ENCODE results near the gene SLC12A1.

The SLC12A1 gene

GRCh38 chr15:48205981-48206380, at the start of gene SLC12A1:
SLC12A1 (plus strand) TSS chr15:48206302; CDS start chr15:48207720, 1,418 bp downstream.
- TF ChIP-seq CTCF (IDR thresholded peaks at IDR 0.05; ENCODE audit: low read depth, low read length) = no peak
- no peak for DNase-seq (ENCODE audit: low read depth in 2 of 2)
- H3K4me3 ChIP-seq (replicated peaks in 1 of 2; ENCODE audit: low read depth in 2 of 2, low read length in 2 of 2) = no peak within 1 kb of the TSS

- H3K4me3 ChIP-seq (replicated peaks in 1 of 2; ENCODE audit: low read depth in 2 of 2, low read length in 2 of 2) = no peak overlapping the region
- TF ChIP-seq CTCF (IDR thresholded peaks at IDR 0.05; ENCODE audit: low read depth, low read length) = no peak
- DNase-seq (ENCODE audit: low read depth in 2 of 2) = no peak
Observed at GRCh38 chr15:48168616-48169015, 37.5 kb upstream of the SLC12A1 start.

- no peak overlapping the region for H3K4me3 ChIP-seq (replicated peaks in 1 of 2; ENCODE audit: low read depth in 2 of 2, low read length in 2 of 2)
- DNase-seq (ENCODE audit: low read depth in 2 of 2) = no peak
- TF ChIP-seq CTCF (IDR thresholded peaks at IDR 0.05; ENCODE audit: low read depth, low read length) = no peak
Observed at GRCh38 chr15:48170981-48171380, 35.1 kb upstream of the SLC12A1 start.

- no peak overlapping the region for H3K4me3 ChIP-seq (replicated peaks in 1 of 2; ENCODE audit: low read depth in 2 of 2, low read length in 2 of 2)
- no peak for DNase-seq (ENCODE audit: low read depth in 2 of 2)
- TF ChIP-seq CTCF (IDR thresholded peaks at IDR 0.05; ENCODE audit: low read depth, low read length) = no peak
Observed at GRCh38 chr15:48175126-48175525, 31.0 kb upstream of the SLC12A1 start.

GRCh38 chr15:48176112-48176511, 30.0 kb upstream of the SLC12A1 start:
- no peak for DNase-seq (ENCODE audit: low read depth in 2 of 2)
- no peak for TF ChIP-seq CTCF (IDR thresholded peaks at IDR 0.05; ENCODE audit: low read depth, low read length)
- H3K4me3 ChIP-seq (replicated peaks in 1 of 2; ENCODE audit: low read depth in 2 of 2, low read length in 2 of 2) = no peak overlapping the region

GRCh38 chr15:48176957-48177356, 29.1 kb upstream of the SLC12A1 start:
- no peak for DNase-seq (ENCODE audit: low read depth in 2 of 2)
- no peak overlapping the region for H3K4me3 ChIP-seq (replicated peaks in 1 of 2; ENCODE audit: low read depth in 2 of 2, low read length in 2 of 2)
- TF ChIP-seq CTCF (IDR thresholded peaks at IDR 0.05; ENCODE audit: low read depth, low read length) = no peak

- TF ChIP-seq CTCF (IDR thresholded peaks at IDR 0.05; ENCODE audit: low read depth, low read length) = no peak
- peak overlapping the region; percentile 32 to 52 for H3K4me3 ChIP-seq (replicated peaks in 1 of 2; ENCODE audit: low read depth in 2 of 2, low read length in 2 of 2)
- DNase-seq (ENCODE audit: low read depth in 2 of 2) = peak; percentile 19 to 59
Observed at GRCh38 chr15:48177383-48177765, 28.7 kb upstream of the SLC12A1 start.

Measured in cardiac fibroblast (primary cell).